ENCODE results near the gene CCL15.
A peak's percentile ranks its signal among the peaks of the same experiment; 100 is the strongest.
"Not testable (repeated sequence)": the region's sequence is repeated elsewhere in the genome, so short reads cannot be mapped to it uniquely, and the experiment has no call there.

CCL15 gene

DNA sequence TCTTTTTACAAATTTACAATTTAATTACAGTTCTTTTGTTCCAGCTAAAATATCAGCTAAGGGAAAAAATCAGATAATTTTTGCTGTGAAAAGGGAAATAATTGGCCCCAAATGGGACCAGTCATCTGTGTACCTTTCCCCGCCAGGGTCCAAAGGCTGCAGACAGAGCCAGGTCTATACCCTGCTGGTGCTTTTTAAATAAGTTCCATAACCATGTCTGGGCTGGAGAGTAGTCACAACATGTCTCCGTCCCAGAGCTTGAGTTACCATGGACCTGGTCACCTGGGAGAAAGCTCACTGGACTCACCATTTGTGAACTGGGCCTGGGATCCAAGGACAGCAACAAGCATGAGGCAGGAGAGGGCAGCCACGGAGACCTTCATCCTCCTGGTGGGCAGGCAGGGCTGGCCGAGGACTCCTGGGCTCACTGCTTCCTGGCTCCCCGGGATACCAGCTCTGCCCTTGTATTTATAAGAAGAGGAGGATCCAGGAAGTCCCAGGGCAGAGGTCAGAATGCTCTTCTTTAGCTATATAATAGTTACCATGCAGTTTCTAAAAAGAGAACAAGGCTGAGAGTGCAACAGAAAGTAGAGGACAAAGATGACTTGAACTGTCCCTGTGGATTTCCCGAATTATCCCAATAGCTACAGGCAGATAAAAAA is at the start of gene CCL15:
Gene CCL15, minus strand, starts transcription at position 444 of the 662 bp plus-strand sequence. Its CDS starts 61 bp downstream, at position 383.
- no peak for DNase-seq (ENCODE audit: low spot score)

DNA sequence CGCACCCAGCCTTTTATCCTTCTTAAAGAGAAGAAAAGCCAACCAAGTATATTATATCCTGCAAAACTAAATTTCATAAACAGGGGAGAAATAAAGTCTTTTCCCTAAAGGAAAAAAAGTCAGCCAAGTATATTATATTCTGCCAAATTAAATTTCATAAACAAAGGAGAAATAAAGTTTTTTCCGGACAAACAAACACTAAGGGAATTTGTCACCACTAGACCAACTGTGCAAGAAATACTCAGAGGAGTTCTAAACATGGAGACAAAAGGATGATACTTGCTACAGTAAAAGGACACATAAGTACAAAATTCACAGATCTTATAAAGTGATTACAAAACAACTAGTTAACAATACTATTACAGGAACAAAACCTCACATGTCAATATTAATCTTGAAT is 48.3 kb upstream of the CCL15 start:
- no peak for DNase-seq (ENCODE audit: low spot score)

GRCh38 chr17:36048066-36048465 is 46.7 kb upstream of the CCL15 start:
- peak; percentile 11 for DNase-seq (ENCODE audit: low spot score)

- no peak for DNase-seq (ENCODE audit: low spot score)
These were observed 34.9 kb upstream of the CCL15 start for GRCh38 chr17:36036235-36036634.

DNA sequence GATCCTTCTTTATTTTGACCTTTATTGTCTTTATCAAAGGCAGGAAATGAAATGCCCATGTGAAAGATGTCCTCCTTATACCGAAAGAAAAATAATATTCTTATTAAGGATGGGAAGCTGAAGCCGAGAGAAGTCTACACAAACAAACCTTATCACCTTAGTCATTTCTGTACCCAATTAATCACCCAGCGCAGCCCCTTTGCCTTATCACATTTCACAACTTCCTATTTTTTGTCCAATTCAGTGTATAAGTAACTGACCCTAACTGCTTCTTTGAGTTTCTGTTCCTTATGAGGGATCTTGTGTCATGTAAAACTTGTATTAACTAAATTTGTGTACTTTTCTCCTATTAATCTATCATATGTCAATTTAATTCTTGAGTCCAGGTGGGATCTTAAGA is 32.8 kb upstream of the CCL15 start:
- DNase-seq (ENCODE audit: low spot score): no peak

GRCh38 chr17:36030956-36031355 is 29.6 kb upstream of the CCL15 start:
- DNase-seq (ENCODE audit: low spot score): no peak

DNA sequence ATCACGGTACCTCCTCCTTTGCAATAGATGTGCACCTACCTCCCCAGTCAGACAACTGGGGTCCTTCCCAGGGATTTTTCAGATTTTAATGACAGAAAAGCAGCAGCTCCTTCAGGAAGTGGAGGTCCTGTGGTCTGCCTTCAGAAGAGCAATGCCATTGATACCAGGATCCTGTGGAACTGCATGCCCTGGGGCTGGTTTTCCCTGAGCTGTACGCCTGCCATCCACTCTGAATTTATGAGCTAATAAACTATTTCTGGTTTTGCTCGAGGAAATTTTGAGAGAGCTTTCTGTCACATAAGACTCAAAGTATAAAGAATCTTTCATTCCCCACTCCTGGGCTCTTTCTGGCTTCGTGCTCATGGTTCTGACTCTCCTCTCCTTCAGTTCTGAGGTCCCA is 26.4 kb upstream of the CCL15 start:
- no peak for DNase-seq (ENCODE audit: low spot score)

DNA sequence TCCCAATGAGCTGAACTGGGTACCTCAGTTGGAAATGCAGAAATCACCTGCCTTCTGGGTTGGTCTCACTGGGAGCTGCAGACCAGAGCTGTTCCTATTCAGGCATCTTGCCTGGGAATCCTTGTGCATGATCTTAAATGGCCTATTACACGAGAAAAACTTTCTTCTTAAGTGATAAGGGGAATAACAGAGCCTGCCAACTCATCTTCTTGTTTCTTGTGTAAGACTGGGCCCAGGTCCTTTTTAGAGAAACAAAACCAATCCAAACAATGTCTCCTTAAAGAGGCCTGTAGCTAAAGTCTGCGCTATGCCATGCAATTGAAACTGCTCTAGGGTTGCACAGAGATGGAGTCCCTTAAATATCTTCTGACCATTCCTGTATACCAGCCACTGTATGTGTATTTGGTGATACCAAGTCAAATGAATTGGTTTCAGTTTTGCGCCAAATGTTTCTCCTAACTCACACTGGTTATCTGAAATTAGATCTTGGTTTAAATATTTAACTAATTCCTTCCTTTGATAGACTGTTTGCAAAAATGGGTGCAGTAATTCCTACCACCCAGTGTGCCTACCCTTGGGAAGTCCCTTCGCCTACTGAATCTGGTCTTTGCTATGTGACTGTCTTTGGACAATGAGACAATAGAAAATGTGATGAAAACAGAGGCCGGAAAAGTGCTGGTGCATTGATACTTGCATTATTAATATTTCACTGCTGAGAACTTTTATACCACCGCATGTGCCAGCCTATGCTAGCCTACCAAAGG is 22.9 kb upstream of the CCL15 start:
- DNase-seq (ENCODE audit: low spot score): no peak

DNA sequence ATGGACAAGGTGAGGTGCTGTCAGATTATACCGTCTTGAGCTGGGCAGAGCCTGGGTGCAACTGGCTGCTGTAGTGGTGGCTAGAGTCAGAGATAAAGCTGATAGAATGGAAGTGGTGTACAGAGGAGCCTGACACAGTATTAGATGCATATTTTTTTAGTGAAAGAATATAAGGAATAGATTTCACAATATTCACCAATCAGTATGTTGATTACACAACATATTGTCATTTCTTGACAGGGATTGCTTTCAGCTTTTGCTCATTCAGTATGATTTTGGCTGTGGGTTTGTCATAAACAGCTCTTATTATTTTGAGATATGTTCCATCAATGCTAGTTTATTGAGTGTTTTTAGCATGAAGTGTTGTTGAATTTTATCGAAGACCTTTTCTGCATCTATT is 18.1 kb upstream of the CCL15 start:
- no peak for DNase-seq (ENCODE audit: low spot score)

- no peak for DNase-seq (ENCODE audit: low spot score)
These were observed 16.4 kb upstream of the CCL15 start, which contains the start of gene CCL23 for GRCh38 chr17:36017799-36018198. CCL23 (minus strand) TSS chr17:36017972; CDS start chr17:36017897, 75 bp downstream.

- no peak for DNase-seq (ENCODE audit: low spot score)
These were observed 15.2 kb upstream of the CCL15 start for GRCh38 chr17:36016555-36016954.

DNA sequence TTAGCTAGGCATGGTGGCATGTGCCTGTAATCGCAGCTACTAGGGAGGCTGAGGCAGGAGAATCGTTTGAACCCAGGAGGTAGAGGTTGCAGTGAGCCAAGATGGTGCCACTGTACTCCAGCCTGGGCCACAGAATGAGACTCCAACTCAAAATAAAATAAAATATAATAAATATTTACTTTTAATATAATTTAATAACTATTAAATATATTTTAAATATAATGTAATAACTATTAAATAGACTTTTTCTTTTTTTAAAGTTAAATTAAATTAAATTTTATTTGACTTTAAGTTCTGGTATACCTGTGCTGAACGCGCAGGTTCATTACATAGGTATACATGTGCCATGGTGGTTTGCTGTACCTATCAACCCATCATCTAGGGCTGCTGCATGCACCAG is 14.5 kb upstream of the CCL15 start:
- DNase-seq (ENCODE audit: low spot score): not testable (repeated sequence)

DNA sequence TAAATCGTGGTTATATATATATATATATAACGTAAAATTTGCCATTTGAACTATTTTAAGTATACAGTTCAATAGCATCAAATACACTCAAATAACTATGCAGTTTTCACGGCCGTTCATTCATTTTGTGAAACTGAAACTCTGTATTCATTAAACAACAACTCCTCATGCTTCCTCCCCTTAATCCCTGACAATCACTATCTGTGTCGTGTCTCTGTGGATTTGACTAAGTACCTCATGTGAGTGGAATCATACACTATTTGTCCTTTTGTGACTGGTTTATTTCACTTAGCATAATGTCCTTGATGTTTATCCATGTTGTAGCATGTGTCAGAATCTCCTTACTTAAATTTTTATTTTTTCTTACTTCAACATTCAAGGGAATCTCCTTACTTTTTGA is 13.6 kb upstream of the CCL15 start:
- no peak for DNase-seq (ENCODE audit: low spot score)

DNA sequence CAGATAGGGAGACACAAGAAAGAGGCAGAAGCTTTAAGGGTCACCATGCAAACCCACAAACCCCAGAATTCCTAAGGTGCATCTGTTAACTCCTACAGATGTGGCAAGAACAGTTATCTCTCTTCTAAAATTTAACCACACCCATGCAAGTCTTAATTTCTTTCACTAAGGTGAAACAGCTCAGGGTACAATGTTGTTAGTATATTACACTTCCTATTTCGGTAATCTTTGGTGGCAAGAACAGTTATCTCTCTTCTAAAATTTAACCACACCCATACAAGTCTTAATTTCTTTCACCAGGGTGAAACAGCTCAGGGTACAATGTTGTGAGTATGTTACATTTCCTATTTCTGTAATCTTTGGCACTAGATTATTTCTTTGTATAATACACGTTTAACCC is 9.8 kb upstream of the CCL15 start:
- DNase-seq (ENCODE audit: low spot score): peak; percentile 12

- no peak for DNase-seq (ENCODE audit: low spot score)
These were observed 7.8 kb upstream of the CCL15 start for GRCh38 chr17:36008998-36009665.

DNA sequence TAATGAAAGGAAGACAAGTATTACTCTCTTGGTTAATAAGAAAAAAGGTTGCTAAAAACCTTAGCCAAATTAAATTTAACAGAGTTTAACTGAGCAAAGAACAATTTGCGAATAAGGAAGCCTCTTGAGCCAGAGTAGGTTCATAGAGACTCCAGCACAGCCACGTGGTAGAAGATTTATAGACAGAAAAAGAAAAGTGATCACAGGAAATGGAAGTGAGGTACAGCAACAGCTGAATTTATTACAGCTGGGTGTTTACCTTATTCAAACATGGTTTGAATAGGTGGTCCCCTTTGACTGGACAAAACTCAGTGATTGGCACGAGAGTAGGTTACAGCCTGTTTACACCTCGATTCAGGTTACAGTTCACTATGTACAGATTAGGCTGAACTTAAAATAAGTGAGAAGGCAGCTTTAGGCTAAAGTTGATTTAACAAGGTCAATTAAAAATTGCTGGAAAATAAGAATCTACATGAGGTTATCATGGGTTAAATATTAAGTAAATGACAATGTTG is 3.3 kb upstream of the CCL15 start:
- DNase-seq (ENCODE audit: low spot score): no peak

DNA sequence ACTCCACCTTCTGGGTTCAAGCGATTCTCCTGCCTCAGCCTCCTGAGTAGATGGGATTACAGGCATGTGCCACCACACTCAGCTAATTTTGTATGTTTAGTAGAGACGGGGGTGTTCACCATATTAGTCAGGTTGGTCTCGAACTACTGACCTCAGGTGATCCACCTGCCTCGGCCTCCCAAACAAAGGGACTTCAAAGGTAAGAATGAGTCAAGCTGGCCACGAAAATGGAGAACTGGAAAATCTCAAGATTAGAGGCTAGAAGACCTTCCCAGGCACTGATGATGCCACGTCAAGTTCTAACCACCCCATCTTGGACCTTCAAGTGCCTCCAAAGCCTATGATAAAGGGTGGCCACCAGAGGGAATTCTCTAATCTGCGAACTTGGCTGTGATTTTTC is 1.3 kb upstream of the CCL15 start:
- DNase-seq (ENCODE audit: low spot score): no peak

DNA sequence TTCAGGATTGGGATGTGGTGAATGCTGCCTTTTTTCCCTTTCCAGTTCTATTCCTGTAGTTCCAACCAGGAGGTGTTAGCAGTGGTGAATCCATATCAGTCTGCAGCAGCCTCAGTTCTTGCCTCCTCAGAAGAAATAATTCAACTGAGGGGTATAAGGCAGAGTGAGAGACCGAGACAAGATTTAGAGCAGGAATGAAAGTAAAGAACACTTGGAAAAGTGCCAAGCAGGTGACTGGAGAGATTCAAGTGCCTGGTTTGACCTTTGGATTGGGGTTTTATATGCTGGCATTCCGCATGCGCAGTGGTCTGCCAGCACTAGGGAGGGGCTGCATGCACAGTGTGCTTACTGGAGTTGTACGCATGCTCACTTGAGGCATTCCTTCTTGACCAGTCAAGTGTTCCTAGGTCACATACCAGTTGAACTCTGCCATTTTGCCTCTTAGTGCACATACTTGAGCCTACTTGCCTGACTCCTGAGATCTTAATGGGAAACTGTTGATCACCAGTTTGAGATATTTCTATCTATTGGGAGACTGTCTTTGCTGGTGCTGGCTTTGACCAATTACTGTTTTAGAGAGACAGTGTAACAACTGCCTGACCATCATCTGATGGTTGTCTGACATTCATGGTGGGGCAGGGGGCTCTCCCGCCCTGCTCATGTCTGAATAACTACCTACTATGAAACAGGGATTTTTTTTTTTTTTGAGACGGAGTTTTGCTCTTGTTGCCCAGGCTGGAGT is 680 bp upstream of the CCL15 start:
- DNase-seq (ENCODE audit: low spot score): no peak

- no peak for DNase-seq (ENCODE audit: low spot score)
These were observed 632 bp downstream of the CCL15 start for GRCh38 chr17:36000732-36001109.

DNA sequence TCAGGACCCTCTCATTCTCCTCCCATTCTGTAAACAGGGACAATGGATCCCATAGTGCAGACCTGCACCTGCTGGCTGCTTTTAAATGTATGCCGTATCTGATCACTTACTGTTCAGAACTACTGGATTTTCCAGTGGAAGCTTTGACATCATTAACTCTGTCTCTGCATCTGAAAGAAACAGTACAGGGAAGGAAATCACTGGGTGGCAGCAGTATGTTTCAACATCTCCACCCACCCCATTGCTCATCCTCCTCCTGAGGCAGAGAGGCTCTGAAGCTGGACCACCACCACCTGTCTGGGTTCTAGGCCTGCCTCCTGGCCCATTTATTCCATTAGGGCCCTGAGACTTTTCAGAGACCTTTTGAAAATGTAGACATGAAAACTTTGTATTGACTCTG is 2.6 kb downstream of the CCL15 start:
- no peak for DNase-seq (ENCODE audit: low spot score)

GRCh38 chr17:35998018-35998545 is 3.3 kb downstream of the CCL15 start:
- no peak for DNase-seq (ENCODE audit: low spot score)

DNA sequence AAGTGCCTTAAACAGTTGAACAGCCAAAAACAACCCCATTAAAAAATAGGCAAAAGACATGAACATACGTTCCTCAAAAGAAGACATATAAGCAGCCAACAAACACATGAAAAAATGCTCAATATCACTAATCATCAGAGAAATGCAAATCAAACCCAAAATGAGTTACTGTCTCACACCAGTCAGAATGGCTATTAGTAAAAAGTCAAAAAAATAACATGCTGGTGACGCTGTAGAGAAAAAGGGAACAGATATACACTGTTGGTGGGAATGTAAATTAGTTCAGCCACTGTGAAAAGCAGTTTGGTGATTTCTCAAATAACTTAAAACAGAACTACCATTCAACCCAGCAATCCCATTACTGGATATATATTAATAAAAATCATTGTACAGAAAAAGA is 6.0 kb downstream of the CCL15 start:
- DNase-seq (ENCODE audit: low spot score): not testable (repeated sequence)

All from hematopoietic multipotent progenitor cell treated with erythropoietin and hydrocortisone succinate and interleukin-3 and kit ligand, for 15 days (in vitro differentiated cells).